IMR-90 (cell line): ENCODE data around the gene RMDN3. TPM values are rescaled to one million over a fixed set of nuclear protein-coding genes. Genes with fewer than 3 reads are reported as not detected.

Experiments used
- ATAC-seq: fragments of 200-7000 bp; cut with Tn5 transposase; 2 replicates; pipeline ENCODE4 v1.9.1; 2020; ENCODE audit warnings: low read depth, mild to moderate bottlenecking, moderate library complexity
- BruUV-seq: library from RNA; stranded (reverse); fragments of 400-500 nt; replicated peaks from 2 replicates; lab custom pipeline; 2021; lab: Mats Ljungman, UMichigan
- CTCF ChIA-PET: fragments of 300-600 bp; formaldehyde crosslinking; extraction: SDS; loops from one replicate; lab custom pipeline; 2021; ENCODE audit warnings: antibody characterized with exemption; lab: Yijun Ruan, JAX
- POLR2A ChIA-PET: fragments of 300-600 bp; sonication (Branson Sonifier 250); formaldehyde crosslinking; loops from one replicate; lab custom pipeline; 2022; ENCODE audit warnings: antibody characterized with exemption; ENCODE audit not compliant: unreplicated experiment; lab: Charles Lee
- DNase-seq: peaks from one replicate; pipeline ENCODE4 v3.0.0; 2013
- H2AFZ ChIP-seq: replicated peaks from 2 replicates; pipeline ENCODE3; 2013; ENCODE audit warnings: low read length, mild to moderate bottlenecking; ENCODE audit not compliant: poor library complexity
- H2AK5ac ChIP-seq: 2 replicates; pipeline ENCODE4 v1.6.1; 2013; ENCODE audit warnings: low read depth, low read length, inconsistent platforms
- H2AK9ac ChIP-seq: replicated peaks from 2 replicates; pipeline ENCODE3; 2013; ENCODE audit warnings: mild to moderate bottlenecking, low read depth, low read length, moderate library complexity; ENCODE audit not compliant: poor library complexity
- H2BK120ac ChIP-seq: 2 replicates; pipeline ENCODE4 v1.6.1; 2013; ENCODE audit warnings: low read depth, low read length, inconsistent platforms
- H2BK15ac ChIP-seq: 3 replicates; pipeline ENCODE4 v1.6.1; 2013; ENCODE audit warnings: low read depth, low read length, inconsistent platforms
- H2BK20ac ChIP-seq: 2 replicates; pipeline ENCODE4 v1.6.1; 2013; ENCODE audit warnings: low read depth, mild to moderate bottlenecking, inconsistent platforms, low read length, moderate library complexity
- H2BK5ac ChIP-seq: 2 replicates; pipeline ENCODE4 v1.6.1; 2013; ENCODE audit warnings: mild to moderate bottlenecking, low read depth, low read length, inconsistent platforms; ENCODE audit not compliant: poor library complexity, severe bottlenecking
- H3K14ac ChIP-seq: replicated peaks from 2 replicates; pipeline ENCODE4 v1.6.1; 2013; ENCODE audit warnings: low read depth, low read length, inconsistent platforms
- H3K18ac ChIP-seq: 2 replicates; pipeline ENCODE4 v1.6.1; 2013; ENCODE audit warnings: low read depth, low read length, control low read depth
- H3K23ac ChIP-seq: 2 replicates; pipeline ENCODE4 v1.6.1; 2013; ENCODE audit warnings: low read depth, low read length, inconsistent platforms
- H3K27ac ChIP-seq: 2 replicates; pipeline ENCODE4 v1.5.1; 2013; ENCODE audit warnings: mild to moderate bottlenecking, control low read depth, low read length; ENCODE audit not compliant: insufficient read depth
- H3K27me3 ChIP-seq: 2 replicates; pipeline ENCODE4 v1.6.1; 2013; ENCODE audit warnings: low read length; ENCODE audit not compliant: control insufficient read depth, insufficient read depth
- H3K36me3 ChIP-seq: 2 replicates; pipeline ENCODE4 v1.6.1; 2013; ENCODE audit warnings: low read length, mixed read lengths; ENCODE audit not compliant: control insufficient read depth, insufficient read depth
- H3K4ac ChIP-seq: 2 replicates; pipeline ENCODE4 v1.6.1; 2013; ENCODE audit warnings: low read depth, low read length, inconsistent platforms
- H3K4me1 ChIP-seq: 2 replicates; pipeline ENCODE4 v1.6.1; 2013; ENCODE audit warnings: low read length, mixed read lengths; ENCODE audit not compliant: control insufficient read depth, insufficient read depth
- H3K4me2 ChIP-seq: 2 replicates; pipeline ENCODE4 v1.6.1; 2013; ENCODE audit warnings: low read depth, mild to moderate bottlenecking, control low read depth, low read length, moderate library complexity
- H3K4me3 ChIP-seq: 2 replicates; pipeline ENCODE4 v1.5.1; 2013; ENCODE audit warnings: low read depth, mild to moderate bottlenecking, control low read depth, low read length, moderate library complexity; ENCODE audit not compliant: insufficient read depth
- H3K56ac ChIP-seq: 2 replicates; pipeline ENCODE4 v1.6.1; 2013; ENCODE audit warnings: low read length, inconsistent platforms; ENCODE audit not compliant: insufficient read depth; ENCODE audit errors: extremely low read depth
- H3K79me1 ChIP-seq, 2 experiments: 2 replicates each; pipeline ENCODE4 v1.6.1; 2013; ENCODE audit warnings: low read length in 2 of 2, inconsistent platforms in 1 of 2, low read depth in 1 of 2
- H3K9ac ChIP-seq: 2 replicates; pipeline ENCODE4 v1.6.1; 2013; ENCODE audit warnings: low read depth, low read length, control low read depth
- H3K9me1 ChIP-seq: 2 replicates; pipeline ENCODE4 v1.6.1; 2013; ENCODE audit warnings: low read length, inconsistent platforms; ENCODE audit not compliant: insufficient read depth
- H3K9me3 ChIP-seq: 2 replicates; pipeline ENCODE4 v1.6.1; 2013; ENCODE audit warnings: low read length; ENCODE audit not compliant: control insufficient read depth, insufficient read depth
- H4K20me1 ChIP-seq: 2 replicates; pipeline ENCODE4 v1.6.1; 2013; ENCODE audit warnings: low read length, inconsistent platforms; ENCODE audit not compliant: insufficient read depth
- H4K5ac ChIP-seq: 2 replicates; pipeline ENCODE4 v1.6.1; 2013; ENCODE audit warnings: mild to moderate bottlenecking, low read depth, low read length, control low read depth
- H4K8ac ChIP-seq, 2 experiments: 2 replicates each; pipeline ENCODE4 v1.6.1; 2013; ENCODE audit warnings: low read depth in 2 of 2, low read length in 2 of 2, control low read depth in 1 of 2, inconsistent platforms in 1 of 2
- H4K91ac ChIP-seq: 2 replicates; pipeline ENCODE4 v1.6.1; 2013; ENCODE audit warnings: low read depth, low read length, inconsistent platforms; ENCODE audit not compliant: insufficient read depth
- CTCF ChIP-seq: conservative IDR thresholded peaks from 2 replicates; pipeline ENCODE4 v1.5.1; 2012; ENCODE audit warnings: mild to moderate bottlenecking, low read depth, low read length, improper control_type of control experiment
- FOS ChIP-seq: fragments of 150-350 bp; IDR thresholded peaks from 2 replicates; pipeline ENCODE4 v1.6.1; 2016; ENCODE audit warnings: low read depth, low read length
- MAZ ChIP-seq: IDR thresholded peaks from 2 replicates; pipeline ENCODE4 v1.6.1; 2012; ENCODE audit warnings: low read depth, mild to moderate bottlenecking, low read length, improper control_type of control experiment, moderate library complexity, borderline replicate concordance
- POLR2A ChIP-seq: IDR thresholded peaks from 2 replicates; pipeline ENCODE4 v1.6.1; 2012; ENCODE audit warnings: mild to moderate bottlenecking, low read depth, low read length
- WGBS, 2 experiments: methylation state at CpG; one replicate each; pipeline versions ENCODE4 v1.1.5 to v1.1.7; 2013; ENCODE audit warnings: missing lambda C conversion rate in 2 of 2; ENCODE audit not compliant: insufficient read length in 1 of 2; ENCODE audit errors: extremely low coverage in 2 of 2; 5-methylcytosine and 5-hydroxymethylcytosine counted together
- dilution Hi-C: fragments of 300-500 bp; cut with HindIII; formaldehyde crosslinking; loops from one replicate; pipeline ENCODE4 v1.14.3; 2018; ENCODE audit warnings: low sequenced_read_pairs; ENCODE audit not compliant: unreplicated experiment
- in situ Hi-C: fragments of 300-500 bp; cut with MboI; formaldehyde crosslinking; loops from 3 replicates; pipeline ENCODE4 v1.14.3; 2019; ENCODE audit warnings: low sequenced_read_pairs, inconsistent platforms, mixed read lengths
- intact Hi-C: fragments of 100-400 bp; cut with micrococcal nuclease; formaldehyde crosslinking; loops from 2 replicates; pipeline ENCODE4 v1.10.0; 2022
- polyA plus RNA-seq, 3 experiments: library from polyadenylated mRNA; depleted of rRNA; stranded (reverse); fragments of >200 nt; gene quantifications; 2 replicates each; pipeline ENCODE4 v1.2.3, GENCODE V29; 2012; ENCODE audit warnings: low replicate concordance in 1 of 3
- total RNA-seq: library from RNA; depleted of rRNA; stranded (reverse); fragments of >200 nt; gene quantifications from 2 replicates; pipeline ENCODE4 v1.2.3, GENCODE V29; 2012

RMDN3 gene
- total and polyA plus RNA-seq, 2 of the 4 experiments (the other 2 are of a cell fraction), result 14.7 to 25.7 TPM

DNA sequence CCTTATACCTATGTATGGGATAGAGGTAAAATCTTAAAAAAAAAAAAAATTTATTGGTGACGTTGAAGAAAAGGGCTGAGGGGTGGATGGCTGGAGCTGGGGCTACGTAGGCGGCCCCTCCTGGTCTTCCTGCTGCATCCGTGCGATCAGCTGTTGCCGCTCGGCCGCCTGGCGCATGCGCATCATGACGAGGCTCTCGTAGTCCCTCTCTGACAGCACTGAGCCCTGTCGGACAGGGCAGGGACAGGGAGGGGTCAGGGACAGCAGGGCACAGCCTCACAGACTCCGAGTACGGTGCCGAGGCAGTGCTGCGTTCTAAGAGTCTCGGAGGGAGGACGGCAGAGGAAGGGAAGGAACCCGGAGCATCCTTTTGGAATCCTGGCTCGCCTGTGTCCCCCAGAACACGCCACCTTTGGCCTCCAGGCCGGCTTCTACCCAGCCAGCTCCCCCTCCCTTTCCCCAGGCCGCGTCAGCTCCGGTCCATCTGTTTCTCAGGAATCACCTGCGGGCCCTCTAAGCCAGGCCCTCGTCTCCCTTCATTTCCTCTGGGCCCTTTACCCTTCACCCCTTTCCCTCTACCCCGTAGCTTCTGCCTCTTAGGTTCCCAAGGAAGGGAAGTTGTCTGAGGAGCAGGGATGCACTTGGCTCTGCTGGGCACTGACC lies 12.9 kb upstream of the RMDN3 start:
- no peak overlapping the region for H3K4me2 ChIP-seq
- in situ Hi-C loops (no loop called here), dilution Hi-C loops (no loop called here), intact Hi-C loops (no loop called here)
- H4K91ac ChIP-seq, result no peak overlapping the region
- ChIA-PET CTCF (no interaction called here), POLR2A (no interaction called here)
- no peak overlapping the region for H2BK20ac ChIP-seq
- no peak overlapping the region for H3K23ac ChIP-seq
- H4K5ac ChIP-seq, result no peak overlapping the region
- no peak overlapping the region for H3K4me3 ChIP-seq
- H3K36me3 ChIP-seq, result peaks cover 20% of the 10 kb centered on the region
- no peaks in the 10 kb centered on the region for H3K9me3 ChIP-seq
- no peak overlapping the region for H2BK5ac ChIP-seq
- H2AK5ac ChIP-seq, result no peak overlapping the region
- no peak overlapping the region for H2AK9ac ChIP-seq
- H4K20me1 ChIP-seq, result peaks cover 9% of the 10 kb centered on the region; the same call in 1 of the 2 replicates
- no peak overlapping the region for H3K9ac ChIP-seq
- H4K8ac ChIP-seq, result no peak overlapping the region
- TF ChIP-seq CTCF (no peak), MAZ (no peak), POLR2A (no peak), FOS (no peak)
- peaks cover 16% of the 10 kb centered on the region for H3K9me1 ChIP-seq
- peaks cover 24% of the 10 kb centered on the region for H3K4me1 ChIP-seq
- no peak overlapping the region for H2AFZ ChIP-seq
- DNase-seq (no peak), ATAC-seq (no peak)
- no peaks in the 10 kb centered on the region for H3K27me3 ChIP-seq
- no peak overlapping the region for H3K4ac ChIP-seq
- H3K79me1 ChIP-seq, result no peaks in the 10 kb centered on the region; a peak in 1 of 4 replicates
- H2BK15ac ChIP-seq, result no peak overlapping the region
- WGBS, 2 experiments, result 91% methylated on average over 20 of the region's 29 CpGs; no CpG with 5 or more reads in 1 of the 2 experiments
- no peak overlapping the region for H3K56ac ChIP-seq
- H2BK120ac ChIP-seq, result no peak overlapping the region
- BruUV-seq, result no TSS peak
- H3K27ac ChIP-seq, result no peak overlapping the region
- no peak overlapping the region for H3K14ac ChIP-seq
- H3K18ac ChIP-seq, result no peak overlapping the region
